Erythroblast (primary cell): ENCODE data around the gene GPC6.

Experiments used
- GATA1 ChIP-seq: IDR thresholded peaks from 2 replicates; pipeline ENCODE4 v1.6.1; 2011; ENCODE audit warnings: low read depth, mild to moderate bottlenecking, control low read depth, low read length, moderate library complexity
- POLR2A ChIP-seq: IDR thresholded peaks from 2 replicates; pipeline ENCODE4 v1.6.1; 2011; ENCODE audit warnings: mild to moderate bottlenecking, low read length

GRCh38 chr13:93260591-93260990, 34.0 kb downstream of the GPC6 start:
- TF ChIP-seq POLR2A (no peak), GATA1 (no peak)
